Subcutaneous abdominal adipose tissue (tissue), 5 donors: Measurements from ENCODE around the gene ATP13A4.

Source experiments
- H3K27ac ChIP-seq: one replicate; pipeline ENCODE4 v1.7.0; 2013; ENCODE audit warnings: low read depth, mild to moderate bottlenecking, inconsistent platforms, low read length, moderate library complexity
- H3K27me3 ChIP-seq, 5 donors: one replicate each; pipeline ENCODE4 v1.7.0; 2013; ENCODE audit warnings: low read length in 5 of 5, inconsistent platforms in 1 of 5; ENCODE audit not compliant: control insufficient read depth in 5 of 5, insufficient read depth in 4 of 5
- H3K36me3 ChIP-seq, 5 donors: one replicate each; pipeline ENCODE4 v1.7.0; 2013; ENCODE audit warnings: low read length in 5 of 5; ENCODE audit not compliant: control insufficient read depth in 5 of 5, insufficient read depth in 5 of 5
- H3K4me1 ChIP-seq, 5 donors: one replicate each; pipeline ENCODE4 v1.7.0; 2013; ENCODE audit warnings: low read length in 5 of 5, mild to moderate bottlenecking in 3 of 5, moderate library complexity in 1 of 5; ENCODE audit not compliant: control insufficient read depth in 5 of 5, insufficient read depth in 5 of 5
- H3K4me3 ChIP-seq, 5 donors: one replicate each; pipeline ENCODE4 v1.7.0; 2013; ENCODE audit warnings: low read length in 5 of 5, low read depth in 1 of 5
- H3K9ac ChIP-seq, 5 donors: one replicate each; pipeline ENCODE4 v1.7.0; 2013; ENCODE audit warnings: low read length in 5 of 5, mild to moderate bottlenecking in 4 of 5, moderate library complexity in 3 of 5
- H3K9me3 ChIP-seq, 5 donors: one replicate each; pipeline ENCODE4 v1.7.0; 2013; ENCODE audit warnings: low read length in 5 of 5; ENCODE audit not compliant: control insufficient read depth in 5 of 5
- donor health status: healthy.
- donor health status: healthy.
- donor health status: healthy.
- donor health status: healthy.
- donor health status: healthy.

ATP13A4 gene

GRCh38 chr3:193554811-193555210 lies at the start of gene ATP13A4:
Gene ATP13A4 (minus strand): TSS chr3:193554895. CDS start chr3:193554799, 96 bp downstream.
- no peak within 1 kb of the TSS for H3K9ac ChIP-seq
- H3K4me3 ChIP-seq: no peak within 1 kb of the TSS
- H3K27me3 ChIP-seq: no peaks in the 10 kb centered on the region
- H3K27ac ChIP-seq: no peak within 1 kb of the TSS
- no peaks in the 10 kb centered on the region for H3K36me3 ChIP-seq
- no peaks in the 10 kb centered on the region for H3K4me1 ChIP-seq
- no peaks in the 10 kb centered on the region for H3K9me3 ChIP-seq

GRCh38 chr3:193599393-193599792 lies 44.7 kb upstream of the ATP13A4 start:
- H3K4me1 ChIP-seq: peaks cover 0 to 11% (median 10%) of the 10 kb centered on the region in 5 donors
- H3K27ac ChIP-seq: no peak overlapping the region
- H3K36me3 ChIP-seq: peaks cover 0 to 14% (median 10%) of the 10 kb centered on the region in 5 donors
- H3K4me3 ChIP-seq: no peak overlapping the region
- no peaks in the 10 kb centered on the region for H3K9me3 ChIP-seq
- H3K9ac ChIP-seq: no peak overlapping the region
- H3K27me3 ChIP-seq: no peaks in the 10 kb centered on the region

GRCh38 chr3:193598202-193598601 lies 43.5 kb upstream of the ATP13A4 start:
- Histone ChIP-seq H3K4me1 (peaks cover 0 to 22% (median 20%) of the 10 kb centered on the region in 5 donors), H3K27me3 (no peaks in the 10 kb centered on the region), H3K27ac (no peak overlapping the region), H3K4me3 (no peak overlapping the region), H3K9ac (no peak overlapping the region), H3K9me3 (no peaks in the 10 kb centered on the region), H3K36me3 (peaks cover 0 to 11% (median 7%) of the 10 kb centered on the region in 5 donors)

GRCh38 chr3:193595939-193596487 lies 41.3 kb upstream of the ATP13A4 start:
- H3K9me3 ChIP-seq: no peaks in the 10 kb centered on the region
- peaks cover 2 to 29% (median 27%) of the 10 kb centered on the region in 5 donors for H3K4me1 ChIP-seq
- H3K27ac ChIP-seq: no peak overlapping the region
- no peaks in the 10 kb centered on the region for H3K27me3 ChIP-seq
- peaks cover 0 to 11% (median 7%) of the 10 kb centered on the region in 5 donors for H3K36me3 ChIP-seq
- no peak overlapping the region for H3K4me3 ChIP-seq
- no peak overlapping the region for H3K9ac ChIP-seq

GRCh38 chr3:193594946-193595689 lies 40.4 kb upstream of the ATP13A4 start:
- Histone ChIP-seq H3K27me3 (no peaks in the 10 kb centered on the region), H3K27ac (no peak overlapping the region), H3K4me1 (peaks cover 2 to 29% (median 27%) of the 10 kb centered on the region in 5 donors), H3K4me3 (no peak overlapping the region), H3K36me3 (peaks cover 0 to 11% (median 7%) of the 10 kb centered on the region in 5 donors), H3K9ac (peak overlapping the region in 1 of 5 donors; percentile 3), H3K9me3 (no peaks in the 10 kb centered on the region)

GRCh38 chr3:193593668-193594030 lies 39.0 kb upstream of the ATP13A4 start:
- H3K4me1 ChIP-seq: peaks cover 2 to 29% (median 27%) of the 10 kb centered on the region in 5 donors
- no peaks in the 10 kb centered on the region for H3K9me3 ChIP-seq
- H3K36me3 ChIP-seq: peaks cover 0 to 11% (median 7%) of the 10 kb centered on the region in 5 donors
- peak overlapping the region; percentile 78 to 94 (median 87) for H3K4me3 ChIP-seq
- peak overlapping the region; percentile 88 for H3K27ac ChIP-seq
- no peaks in the 10 kb centered on the region for H3K27me3 ChIP-seq
- peak overlapping the region; percentile 88 to 97 (median 93) for H3K9ac ChIP-seq

- H3K9ac ChIP-seq: peak within 1 kb of the TSS; percentile 88 to 97 (median 93)
- H3K9me3 ChIP-seq: no peaks in the 10 kb centered on the region
- peaks cover 2 to 29% (median 27%) of the 10 kb centered on the region in 5 donors for H3K4me1 ChIP-seq
- peak within 1 kb of the TSS; percentile 88 for H3K27ac ChIP-seq
- H3K4me3 ChIP-seq: peak within 1 kb of the TSS; percentile 78 to 94 (median 87)
- H3K36me3 ChIP-seq: peaks cover 0 to 9% (median 7%) of the 10 kb centered on the region in 5 donors
- no peaks in the 10 kb centered on the region for H3K27me3 ChIP-seq
These were observed 38.4 kb upstream of the ATP13A4 start, which contains the start of gene OPA1 for GRCh38 chr3:193592841-193593667. Gene OPA1 (plus strand): TSS chr3:193593208. CDS start chr3:193593378, 170 bp downstream.

GRCh38 chr3:193590088-193590856 lies 35.6 kb upstream of the ATP13A4 start:
- H3K27me3 ChIP-seq: no peaks in the 10 kb centered on the region
- H3K9me3 ChIP-seq: no peaks in the 10 kb centered on the region
- H3K36me3 ChIP-seq: no peaks in the 10 kb centered on the region
- H3K27ac ChIP-seq: no peak overlapping the region
- H3K4me3 ChIP-seq: no peak overlapping the region
- H3K4me1 ChIP-seq: peaks cover 2 to 26% (median 25%) of the 10 kb centered on the region in 5 donors
- no peak overlapping the region for H3K9ac ChIP-seq

GRCh38 chr3:193589616-193590015 lies 34.9 kb upstream of the ATP13A4 start:
- Histone ChIP-seq H3K36me3 (no peaks in the 10 kb centered on the region), H3K4me1 (peaks cover 2 to 20% (median 19%) of the 10 kb centered on the region in 5 donors), H3K9me3 (no peaks in the 10 kb centered on the region), H3K9ac (no peak overlapping the region), H3K27me3 (no peaks in the 10 kb centered on the region), H3K4me3 (no peak overlapping the region), H3K27ac (no peak overlapping the region)
